ENCODE results near the gene FRS3.
A peak's percentile ranks its signal among the peaks of the same experiment; 100 is the strongest.

Gene FRS3

DNA sequence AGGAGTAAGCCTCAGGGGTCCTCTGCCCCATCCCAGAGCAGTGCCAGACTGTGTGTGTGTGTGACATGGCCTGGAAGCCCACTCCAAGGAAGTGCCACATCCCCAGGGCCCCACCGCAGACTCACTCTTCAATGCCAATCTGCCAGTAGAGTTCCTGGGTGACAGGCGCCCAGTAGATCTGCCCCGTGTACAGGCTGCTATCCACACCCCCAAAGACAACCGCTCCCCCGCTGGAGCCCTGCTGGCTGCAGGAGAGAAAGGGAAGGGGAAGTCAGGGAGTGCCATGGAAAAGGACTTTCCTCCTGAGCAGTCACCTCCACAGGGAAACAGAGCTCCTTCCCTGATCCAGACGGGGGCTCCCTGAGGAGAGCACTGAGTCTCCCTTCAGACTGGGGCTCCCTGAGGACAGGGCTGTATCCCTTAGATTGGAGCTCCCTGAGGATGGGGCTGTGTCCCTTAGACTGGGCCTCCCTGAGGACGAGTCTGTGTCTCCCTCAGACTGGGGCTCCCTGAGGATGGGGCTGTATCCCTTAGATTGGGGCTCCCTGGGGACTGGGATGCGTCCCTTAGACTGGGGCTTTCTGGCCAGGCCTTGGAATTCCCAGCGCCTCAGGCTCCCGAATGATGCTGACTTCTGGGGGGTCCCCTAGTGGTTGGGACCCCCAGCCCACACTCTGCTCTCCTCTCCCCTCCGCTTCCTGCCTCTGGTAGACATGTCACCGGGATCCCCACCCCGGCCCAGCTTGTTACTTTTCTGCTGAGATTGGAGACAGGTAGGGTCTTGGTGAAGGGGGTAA lies 39.1 kb downstream of the FRS3 start:
- no peak for DNase-seq

DNA sequence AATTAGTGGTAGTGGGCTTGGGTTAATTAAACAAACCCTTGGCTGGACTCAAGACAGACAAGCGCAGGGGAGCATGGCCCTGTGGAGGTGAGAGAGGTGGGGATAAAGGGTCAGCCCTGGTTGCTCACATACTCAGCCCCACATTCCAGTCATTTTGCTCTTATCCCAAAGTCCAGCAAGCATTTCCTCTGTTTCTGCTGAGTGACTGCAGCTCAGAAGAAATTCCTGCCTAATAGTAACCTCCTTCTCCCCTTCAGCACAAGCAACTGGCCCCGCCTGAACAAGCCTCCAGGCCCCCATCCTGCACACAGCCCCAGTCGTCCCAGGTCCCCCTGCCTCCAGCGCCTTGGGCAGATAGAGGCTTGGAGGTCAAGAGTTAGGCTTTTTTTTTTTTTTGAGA lies 40.7 kb downstream of the FRS3 start:
- no peak for DNase-seq

GRCh38 chr6:41737591-41738130 lies 42.0 kb downstream of the FRS3 start:
- DNase-seq: no peak

GRCh38 chr6:41736800-41737555 lies 42.7 kb downstream of the FRS3 start:
- DNase-seq: no peak

GRCh38 chr6:41736186-41736733 lies 43.4 kb downstream of the FRS3 start:
- no peak for DNase-seq

DNA sequence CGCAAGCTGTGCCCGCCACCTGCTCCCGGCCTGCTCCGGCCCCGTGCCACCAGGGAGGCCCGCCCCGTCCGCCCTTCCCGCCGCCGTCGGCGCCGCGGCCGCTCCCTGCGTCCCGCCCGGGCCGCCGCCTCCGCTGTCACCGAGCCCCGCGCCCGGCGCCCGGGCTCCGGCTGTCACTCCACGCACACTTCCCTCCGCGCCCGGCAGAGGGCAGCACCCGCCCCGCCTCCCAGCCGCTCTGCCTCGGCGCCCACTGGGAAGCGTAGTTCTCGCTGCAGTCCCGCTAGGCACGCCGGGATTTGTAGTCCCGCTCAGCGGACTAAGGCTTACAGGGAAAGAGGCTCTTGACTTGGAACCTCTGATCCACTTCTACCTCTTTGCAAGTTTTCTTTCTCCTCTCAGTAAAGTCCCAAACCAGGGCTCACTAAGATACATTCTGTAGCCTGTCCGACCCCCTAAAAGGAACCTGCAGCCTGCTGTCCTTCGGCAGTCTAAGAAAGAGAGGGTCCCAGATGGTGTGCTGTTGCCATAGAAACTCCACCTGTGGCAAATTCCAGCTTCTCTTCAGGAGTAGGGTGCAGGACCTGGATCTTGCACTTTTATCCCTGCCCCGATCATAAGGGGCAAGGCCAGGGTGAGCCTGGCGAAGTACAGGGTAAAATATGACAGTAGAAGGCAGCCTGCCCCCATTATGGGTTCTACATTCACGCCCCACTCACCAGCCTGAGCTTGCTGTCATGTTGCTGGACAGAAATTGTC lies 44.1 kb downstream of the FRS3 start, which contains the start of gene TFEB:
TFEB (minus strand) TSS at position 182 of the 759 bp plus-strand sequence. CDS start 44,395 bp downstream, outside the sequence.
- peak; percentile 84 to 93 (median 90) for DNase-seq

GRCh38 chr6:41734666-41735426 lies 44.9 kb downstream of the FRS3 start:
- peak; percentile 27 to 70 (median 61) for DNase-seq

DNA sequence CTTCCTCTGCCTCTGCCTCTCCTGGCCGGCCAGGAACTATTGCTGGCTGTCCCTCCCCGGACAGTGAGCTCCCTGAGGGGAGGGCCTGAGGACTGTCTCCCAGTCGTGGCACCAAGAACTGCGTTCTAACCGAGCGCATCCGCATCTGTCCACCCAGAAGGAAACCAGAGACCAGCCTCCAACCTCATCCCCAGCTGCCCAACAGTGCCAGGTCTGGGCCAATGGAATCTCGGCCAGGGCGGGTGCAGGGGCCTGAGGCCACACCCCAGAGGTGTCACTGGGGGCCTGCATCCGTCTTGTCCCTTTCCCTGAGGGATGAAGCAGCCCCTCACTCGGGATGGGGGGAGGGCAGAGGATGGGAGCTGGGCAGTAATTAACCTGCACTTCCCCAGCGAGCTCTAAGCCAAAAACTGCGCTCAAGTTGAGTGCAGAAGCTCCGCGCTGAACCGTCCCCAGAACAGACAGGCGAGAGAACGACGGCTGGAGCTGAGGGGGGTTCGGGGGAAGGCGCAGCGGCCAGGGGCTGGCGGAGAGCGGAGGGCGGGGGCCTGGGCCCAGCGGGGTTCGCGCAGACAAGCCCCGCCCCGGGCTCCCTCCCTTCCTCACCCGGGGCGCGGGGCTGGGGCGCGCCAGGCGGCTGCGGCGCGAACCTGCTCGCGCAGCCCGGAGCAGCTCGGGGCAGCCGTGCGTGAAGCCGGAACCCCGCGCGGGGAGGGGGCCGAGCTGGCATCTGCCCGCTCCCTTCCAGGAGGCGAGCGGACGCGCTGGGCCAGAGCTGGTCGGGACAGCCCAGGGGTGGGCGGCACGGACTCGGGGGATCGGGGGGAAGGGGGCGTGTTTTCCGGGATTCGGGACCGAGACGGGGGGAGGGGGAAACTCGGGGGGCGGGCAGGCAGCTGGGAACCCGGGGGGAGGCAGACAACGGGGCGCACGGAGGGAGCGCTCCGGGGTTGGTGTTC lies 45.7 kb downstream of the FRS3 start:
- DNase-seq: peak; percentile 14 to 71 (median 64)

GRCh38 chr6:41733360-41733706 lies 46.4 kb downstream of the FRS3 start:
- DNase-seq: peak in 1 of 6 experiments; percentile 25

- DNase-seq: peak; percentile 23 to 65 (median 46)
Measured at GRCh38 chr6:41732591-41733359, 46.9 kb downstream of the FRS3 start.

DNA sequence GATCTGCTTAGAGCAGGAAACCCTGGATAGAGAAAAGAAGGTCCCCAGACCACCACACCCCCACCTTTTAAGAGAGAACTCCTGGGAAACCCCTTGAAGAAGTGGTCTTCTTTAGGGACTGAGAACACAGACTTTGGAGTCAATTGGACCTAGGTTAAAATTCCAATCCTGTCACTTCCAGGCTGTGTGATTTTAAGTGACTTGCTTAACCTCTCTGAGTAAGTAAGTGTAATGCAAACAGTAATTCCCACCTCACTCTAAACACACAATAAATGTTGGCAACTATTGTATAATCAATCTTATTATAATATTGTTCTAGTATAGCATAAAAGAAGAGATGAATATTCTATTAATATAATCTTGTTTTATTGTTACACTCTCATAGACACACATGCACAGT lies 47.6 kb downstream of the FRS3 start:
- no peak for DNase-seq

GRCh38 chr6:41731561-41732086 lies 48.1 kb downstream of the FRS3 start:
- DNase-seq: no peak

- DNase-seq: no peak
Measured at GRCh38 chr6:41730531-41731436, 48.9 kb downstream of the FRS3 start.

- no peak for DNase-seq
Measured at GRCh38 chr6:41729624-41730023, 50.1 kb downstream of the FRS3 start.

- no peak for DNase-seq
Measured at GRCh38 chr6:41728954-41729353, 50.7 kb downstream of the FRS3 start.

DNA sequence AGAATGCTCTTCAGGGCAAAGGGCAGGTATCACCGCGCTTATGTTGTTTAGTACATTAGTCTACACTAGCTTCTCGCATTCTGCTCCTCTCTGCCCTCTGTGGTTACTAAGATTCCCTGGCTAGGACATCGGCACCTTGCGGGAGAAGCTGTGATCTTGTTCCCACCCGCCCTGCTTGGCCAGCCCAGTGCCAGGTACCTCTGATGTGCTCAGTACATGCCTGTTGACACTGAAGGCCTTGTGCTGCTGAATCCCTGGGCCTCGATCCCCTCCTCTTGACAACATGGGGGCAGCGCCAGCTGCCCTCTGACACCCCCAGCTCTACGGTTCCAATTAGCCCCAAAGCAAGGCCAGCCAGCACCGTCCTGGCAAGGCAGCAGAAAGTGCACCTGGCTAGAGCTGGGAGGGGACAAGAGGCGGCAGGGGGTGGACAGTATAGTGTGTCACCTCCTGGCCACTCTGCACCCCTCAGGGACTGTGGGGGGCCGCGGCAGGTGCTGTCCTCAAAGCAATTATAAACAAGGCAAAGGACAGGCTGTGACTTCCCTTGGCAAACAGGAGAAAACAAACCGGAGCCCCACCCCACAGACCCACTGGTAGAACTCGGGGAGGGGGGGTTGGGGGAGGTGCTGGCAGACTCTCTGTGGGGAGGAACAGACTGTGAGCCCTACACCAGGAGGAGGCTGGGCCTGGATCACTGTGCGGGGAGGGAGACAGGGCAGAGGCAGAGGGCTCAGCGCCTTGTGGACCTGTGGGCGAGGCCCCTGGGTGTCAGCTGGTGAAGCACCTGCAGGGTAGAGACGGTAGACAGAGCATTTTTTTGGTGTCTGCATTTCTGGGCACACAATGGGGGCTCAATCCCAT lies 51.4 kb downstream of the FRS3 start:
- no peak for DNase-seq

DNA sequence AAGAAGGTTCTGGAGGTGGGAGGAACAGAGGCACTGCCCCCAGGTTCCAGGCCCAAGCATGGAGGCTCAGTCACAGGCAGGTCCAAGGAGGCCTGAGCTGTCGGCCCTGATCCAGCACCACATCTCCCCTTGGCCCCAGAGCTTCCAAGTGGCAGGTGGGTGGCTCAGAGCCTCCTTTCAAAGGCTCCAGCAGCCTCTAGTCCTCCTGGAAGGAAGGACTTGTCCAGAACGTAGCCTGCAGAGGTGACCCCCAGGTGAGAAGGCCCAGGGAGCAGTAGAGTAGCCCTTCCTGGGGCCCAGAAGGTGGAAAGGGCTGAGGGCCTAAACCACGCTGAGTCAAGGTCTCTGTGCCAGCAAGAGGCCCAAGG lies 52.0 kb downstream of the FRS3 start:
- DNase-seq: no peak

GRCh38 chr6:41726876-41727275 lies 52.8 kb downstream of the FRS3 start:
- no peak for DNase-seq
